OCI-LY1 (cell line): ENCODE measurements around the gene C2.
A peak's percentile ranks its signal among the peaks of the same experiment; 100 is the strongest.

ENCODE experiments used
- H2AFZ ChIP-seq: fragments of 200-600 bp; sonication (generic), shearing (Covaris generic); 2 replicates; pipeline ENCODE4 v1.6.0; 2014; ENCODE audit warnings: antibody characterized with exemption, mild to moderate bottlenecking, low read length
- H3F3A ChIP-seq: fragments of 200-600 bp; sonication (generic), shearing (Covaris generic); 2 replicates; pipeline ENCODE4 v1.6.0; 2014; ENCODE audit warnings: mild to moderate bottlenecking, antibody characterized with exemption, low read length, moderate library complexity; ENCODE audit not compliant: insufficient read depth
- H3K27ac ChIP-seq: fragments of 200-600 bp; sonication (generic); 2 replicates; pipeline ENCODE4 v1.5.1; 2014; ENCODE audit warnings: low read length, mixed run types, mild to moderate bottlenecking, low read depth; ENCODE audit not compliant: poor library complexity, severe bottlenecking
- H3K27me3 ChIP-seq: fragments of 200-600 bp; sonication (generic); 2 replicates; pipeline ENCODE4 v1.6.0; 2014; ENCODE audit warnings: antibody characterized with exemption, mild to moderate bottlenecking, low read length, moderate library complexity; ENCODE audit not compliant: insufficient read depth
- H3K36me3 ChIP-seq: fragments of 200-600 bp; sonication (generic); 2 replicates; pipeline ENCODE4 v1.6.1; 2014; ENCODE audit warnings: mild to moderate bottlenecking, antibody characterized with exemption, low read length, moderate library complexity, mixed read lengths; ENCODE audit not compliant: insufficient read depth
- H3K4me1 ChIP-seq: fragments of 200-600 bp; sonication (generic); 2 replicates; pipeline ENCODE4 v1.5.1; 2014; ENCODE audit warnings: mild to moderate bottlenecking, low read length, moderate library complexity; ENCODE audit not compliant: insufficient read depth, severe bottlenecking
- H3K4me2 ChIP-seq: fragments of 200-600 bp; sonication (generic), shearing (Covaris generic); 2 replicates; pipeline ENCODE4 v1.6.1; 2014; ENCODE audit warnings: low read length
- H3K4me3 ChIP-seq: fragments of 200-600 bp; sonication (generic); 2 replicates; pipeline ENCODE4 v1.5.1; 2014; ENCODE audit warnings: low read length, low read depth, mild to moderate bottlenecking, mixed read lengths; ENCODE audit not compliant: poor library complexity, severe bottlenecking
- H3K79me2 ChIP-seq: fragments of 200-600 bp; shearing (Covaris generic); 2 replicates; pipeline ENCODE4 v1.6.1; 2016; ENCODE audit warnings: mixed run types, low read length, mixed read lengths; ENCODE audit not compliant: insufficient read depth
- H3K9ac ChIP-seq: fragments of 200-600 bp; sonication (generic), shearing (Covaris generic); 2 replicates; pipeline ENCODE4 v1.6.1; 2014; ENCODE audit warnings: mild to moderate bottlenecking, low read length, mixed read lengths
- H3K9me2 ChIP-seq: fragments of 200-600 bp; sonication (generic), shearing (Covaris generic); 2 replicates; pipeline ENCODE4 v1.6.1; 2014; ENCODE audit warnings: low read depth, mild to moderate bottlenecking, low read length, mixed read lengths
- H3K9me3 ChIP-seq: fragments of 200-600 bp; shearing (Covaris generic); 2 replicates; pipeline ENCODE4 v1.6.1; 2014; ENCODE audit warnings: low read length, mixed read lengths
- H4K20me1 ChIP-seq: fragments of 200-600 bp; sonication (generic), shearing (Covaris generic); 2 replicates; pipeline ENCODE4 v1.6.0; 2016; ENCODE audit warnings: mild to moderate bottlenecking, low read length; ENCODE audit not compliant: insufficient read depth
- EZH2 ChIP-seq: fragments of 200-600 bp; sonication (generic), shearing (Covaris generic); IDR thresholded peaks from 2 replicates; pipeline ENCODE4 v1.8.0; 2017; ENCODE audit warnings: borderline replicate concordance, mixed run types, mild to moderate bottlenecking, antibody characterized with exemption, low read length, moderate library complexity, mixed read lengths
- TF ChIP-seq, protein P1 (sequence below): fragments of 200-600 bp; sonication (generic), shearing (Covaris generic); IDR thresholded peaks from 2 replicates; pipeline ENCODE4 v1.5.1; 2017; ENCODE audit warnings: mild to moderate bottlenecking, antibody characterized with exemption, low read length, moderate library complexity, mixed read lengths

Gene C2

DNA sequence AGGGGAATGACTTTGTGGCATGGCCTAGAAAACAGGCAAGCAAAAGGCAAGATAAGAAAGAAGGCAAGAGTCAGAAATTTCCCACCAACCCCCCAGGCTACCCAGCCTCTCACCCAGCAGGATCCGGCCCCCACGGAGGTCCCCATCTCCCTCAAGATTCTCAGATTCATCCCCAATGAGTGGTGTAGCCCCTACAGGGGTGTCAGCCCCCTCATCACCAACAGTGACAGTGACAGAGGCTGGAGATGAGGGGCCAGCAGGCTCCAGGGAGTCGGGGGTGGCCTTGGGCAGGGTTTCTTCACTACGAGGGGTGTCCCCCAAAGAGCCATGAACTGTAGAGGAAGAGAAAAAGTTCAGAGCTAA lies 31.0 kb upstream of the C2 start:
- Histone ChIP-seq H3K27ac (peak overlapping the region; percentile 64), H3F3A (no peaks in the 10 kb centered on the region), H3K4me1 (peaks cover 41% of the 10 kb centered on the region), H3K4me3 (peak overlapping the region; percentile 69), H3K36me3 (peaks cover 36% of the 10 kb centered on the region; the same call in 1 of the 2 replicates), H3K27me3 (no peaks in the 10 kb centered on the region), H2AFZ (no peak overlapping the region), H4K20me1 (no peaks in the 10 kb centered on the region), H3K9me3 (no peaks in the 10 kb centered on the region), H3K4me2 (peak overlapping the region; percentile 91), H3K9me2 (no peaks in the 10 kb centered on the region), H3K79me2 (no peaks in the 10 kb centered on the region), H3K9ac (peak overlapping the region; percentile 86)
- TF ChIP-seq, protein P1, sequence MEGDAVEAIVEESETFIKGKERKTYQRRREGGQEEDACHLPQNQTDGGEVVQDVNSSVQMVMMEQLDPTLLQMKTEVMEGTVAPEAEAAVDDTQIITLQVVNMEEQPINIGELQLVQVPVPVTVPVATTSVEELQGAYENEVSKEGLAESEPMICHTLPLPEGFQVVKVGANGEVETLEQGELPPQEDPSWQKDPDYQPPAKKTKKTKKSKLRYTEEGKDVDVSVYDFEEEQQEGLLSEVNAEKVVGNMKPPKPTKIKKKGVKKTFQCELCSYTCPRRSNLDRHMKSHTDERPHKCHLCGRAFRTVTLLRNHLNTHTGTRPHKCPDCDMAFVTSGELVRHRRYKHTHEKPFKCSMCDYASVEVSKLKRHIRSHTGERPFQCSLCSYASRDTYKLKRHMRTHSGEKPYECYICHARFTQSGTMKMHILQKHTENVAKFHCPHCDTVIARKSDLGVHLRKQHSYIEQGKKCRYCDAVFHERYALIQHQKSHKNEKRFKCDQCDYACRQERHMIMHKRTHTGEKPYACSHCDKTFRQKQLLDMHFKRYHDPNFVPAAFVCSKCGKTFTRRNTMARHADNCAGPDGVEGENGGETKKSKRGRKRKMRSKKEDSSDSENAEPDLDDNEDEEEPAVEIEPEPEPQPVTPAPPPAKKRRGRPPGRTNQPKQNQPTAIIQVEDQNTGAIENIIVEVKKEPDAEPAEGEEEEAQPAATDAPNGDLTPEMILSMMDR, result no peak
- TF ChIP-seq EZH2, result no peak

DNA sequence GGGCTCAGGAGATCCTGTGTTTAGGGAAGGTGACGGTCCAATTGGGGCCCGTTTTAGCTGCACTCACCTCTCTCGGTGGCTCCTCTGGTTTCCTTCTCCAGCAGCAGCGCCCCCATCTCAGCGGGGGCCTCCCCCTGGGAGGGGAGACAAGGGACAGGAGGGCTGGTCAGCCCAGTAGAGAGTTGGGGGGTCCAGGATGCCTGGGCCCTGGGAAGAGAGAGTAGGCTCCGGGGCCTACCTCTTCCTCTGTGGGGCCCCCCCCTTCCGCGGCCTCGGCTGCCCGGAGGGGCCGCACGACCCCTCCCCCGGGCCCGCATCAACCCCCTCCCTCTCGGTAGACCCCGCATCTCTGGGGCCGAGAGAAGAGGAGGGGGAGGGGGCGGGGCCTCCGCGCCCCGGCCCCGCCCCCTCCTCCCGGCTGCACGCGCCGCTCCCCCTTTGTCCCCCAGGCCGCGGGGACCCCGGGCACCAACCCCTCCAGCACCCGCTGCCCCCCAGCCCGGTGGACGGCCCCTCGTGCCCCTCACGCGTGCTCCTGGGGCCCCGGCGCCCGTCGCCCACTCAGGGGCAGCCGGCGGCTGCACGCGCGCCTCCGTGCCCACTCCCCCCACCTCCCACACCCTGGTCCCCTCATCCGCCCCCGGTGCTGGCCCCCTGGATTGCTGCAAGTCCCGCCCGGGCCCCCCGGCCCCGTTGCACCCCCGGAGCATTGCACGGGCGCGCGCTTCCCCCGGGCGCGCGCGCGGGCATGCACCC lies 30.5 kb upstream of the C2 start:
- Histone ChIP-seq H3K4me3 (peak overlapping the region; percentile 69), H3K27ac (peak overlapping the region; percentile 64), H3K9ac (peak overlapping the region; percentile 86), H3K4me1 (peaks cover 41% of the 10 kb centered on the region), H3K9me2 (no peaks in the 10 kb centered on the region), H4K20me1 (no peaks in the 10 kb centered on the region), H3F3A (no peaks in the 10 kb centered on the region), H3K27me3 (no peaks in the 10 kb centered on the region), H2AFZ (no peak overlapping the region), H3K4me2 (peak overlapping the region; percentile 91), H3K9me3 (no peaks in the 10 kb centered on the region), H3K36me3 (peaks cover 30% of the 10 kb centered on the region; the same call in 1 of the 2 replicates), H3K79me2 (no peaks in the 10 kb centered on the region)
- TF ChIP-seq, protein P1, result no peak

- Histone ChIP-seq H3K4me2 (peak within 1 kb of the TSS; percentile 91), H3K9ac (peak within 1 kb of the TSS; percentile 86), H3F3A (no peaks in the 10 kb centered on the region), H3K79me2 (no peaks in the 10 kb centered on the region), H3K27me3 (no peaks in the 10 kb centered on the region), H3K4me3 (peak within 1 kb of the TSS; percentile 69), H3K4me1 (peaks cover 46% of the 10 kb centered on the region), H3K27ac (peak within 1 kb of the TSS; percentile 81), H2AFZ (no peak within 1 kb of the TSS), H3K9me3 (no peaks in the 10 kb centered on the region), H3K9me2 (no peaks in the 10 kb centered on the region), H4K20me1 (no peaks in the 10 kb centered on the region), H3K36me3 (peaks cover 23% of the 10 kb centered on the region; the same call in 1 of the 2 replicates)
- TF ChIP-seq, protein P1, result no peak
- TF ChIP-seq EZH2, result no peak
These were observed 29.7 kb upstream of the C2 start, which contains the start of gene EHMT2 for GRCh38 chr6:31897612-31898382. EHMT2 (minus strand) TSS chr6:31897698; CDS start chr6:31897677, 21 bp downstream.
